Measurements from ENCODE around the gene CEMIP. TPM values are rescaled to one million over a fixed set of nuclear protein-coding genes. Genes with fewer than 3 reads are reported as not detected.
A peak's percentile ranks its signal among the peaks of the same experiment; 100 is the strongest.

The CEMIP gene
- total RNA-seq, 4 donors from 2014 or later: 0.27 to 0.32 TPM; not detected in 2

DNA sequence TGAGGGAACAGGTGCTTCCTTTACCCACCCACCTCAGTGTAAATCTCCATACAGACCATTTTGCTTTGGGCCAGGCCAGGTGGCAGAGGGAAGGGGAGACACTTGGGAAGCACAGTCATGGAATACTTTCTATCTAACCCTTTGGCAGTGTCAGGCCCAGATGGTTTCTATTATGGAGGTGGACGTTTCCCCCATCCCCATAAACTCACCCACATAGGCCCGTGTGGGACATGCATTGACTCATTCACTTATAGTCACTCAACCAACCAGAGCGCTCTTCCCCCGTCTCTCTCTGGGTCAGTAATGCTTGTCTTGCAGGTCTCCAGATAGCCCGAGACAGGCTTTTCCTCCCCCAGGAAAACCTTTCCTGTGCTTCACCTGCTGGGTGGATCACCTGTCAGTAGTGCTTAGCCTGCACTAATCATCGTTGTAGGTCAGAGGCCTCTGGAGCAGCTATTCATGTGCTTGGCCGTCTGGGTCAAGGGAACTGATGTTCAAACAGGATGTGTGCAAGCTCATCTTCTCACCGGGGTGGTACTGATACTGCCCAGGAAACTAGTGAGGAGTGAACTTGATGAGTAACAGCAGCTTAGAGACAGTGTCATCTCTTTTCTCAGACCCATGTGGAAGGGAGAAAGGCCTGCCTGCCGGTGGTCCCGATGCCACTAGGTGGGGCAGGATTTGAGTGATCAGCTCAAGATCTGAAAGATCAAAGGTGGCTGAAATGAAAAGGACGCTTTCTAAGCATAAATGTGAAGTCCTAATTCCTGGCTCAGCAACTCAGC is 67.1 kb downstream of the CEMIP start:
- Histone ChIP-seq H3K4me1 (no peaks in the 10 kb centered on the region), H3K27ac (no peak overlapping the region), H3K9me3 (no peaks in the 10 kb centered on the region), H3K4me3 (no peak overlapping the region), H3K27me3 (no peaks in the 10 kb centered on the region), H3K36me3 (no peaks in the 10 kb centered on the region)
- in situ Hi-C loops (cut with MboI; ENCODE audit: low pct_ligation_motif_present in 1 of 4, low pct_unique_long_range_greater_than_20kb in 1 of 4, low sequenced_read_pairs in 3 of 4) (no loop called here), intact Hi-C loops (cut with DNase I; ENCODE audit: low total_unique reads) (no loop called here)
- TF ChIP-seq, protein P1, sequence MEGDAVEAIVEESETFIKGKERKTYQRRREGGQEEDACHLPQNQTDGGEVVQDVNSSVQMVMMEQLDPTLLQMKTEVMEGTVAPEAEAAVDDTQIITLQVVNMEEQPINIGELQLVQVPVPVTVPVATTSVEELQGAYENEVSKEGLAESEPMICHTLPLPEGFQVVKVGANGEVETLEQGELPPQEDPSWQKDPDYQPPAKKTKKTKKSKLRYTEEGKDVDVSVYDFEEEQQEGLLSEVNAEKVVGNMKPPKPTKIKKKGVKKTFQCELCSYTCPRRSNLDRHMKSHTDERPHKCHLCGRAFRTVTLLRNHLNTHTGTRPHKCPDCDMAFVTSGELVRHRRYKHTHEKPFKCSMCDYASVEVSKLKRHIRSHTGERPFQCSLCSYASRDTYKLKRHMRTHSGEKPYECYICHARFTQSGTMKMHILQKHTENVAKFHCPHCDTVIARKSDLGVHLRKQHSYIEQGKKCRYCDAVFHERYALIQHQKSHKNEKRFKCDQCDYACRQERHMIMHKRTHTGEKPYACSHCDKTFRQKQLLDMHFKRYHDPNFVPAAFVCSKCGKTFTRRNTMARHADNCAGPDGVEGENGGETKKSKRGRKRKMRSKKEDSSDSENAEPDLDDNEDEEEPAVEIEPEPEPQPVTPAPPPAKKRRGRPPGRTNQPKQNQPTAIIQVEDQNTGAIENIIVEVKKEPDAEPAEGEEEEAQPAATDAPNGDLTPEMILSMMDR (IDR thresholded peaks at IDR 0.05): no peak
- TF ChIP-seq EP300 (IDR thresholded peaks at IDR 0.05; ENCODE audit: low read depth): no peak
- no peak for TF ChIP-seq POLR2A (IDR thresholded peaks at IDR 0.05)
- no peak for TF ChIP-seq POLR2AphosphoS5 (IDR thresholded peaks at IDR 0.05)
- 75 to 84% methylated on average over 9 to 11 of the region's 11 CpGs for WGBS, 2 donors (ENCODE audit: low coverage in 1 of 2)
- no peak for DNase-seq

DNA sequence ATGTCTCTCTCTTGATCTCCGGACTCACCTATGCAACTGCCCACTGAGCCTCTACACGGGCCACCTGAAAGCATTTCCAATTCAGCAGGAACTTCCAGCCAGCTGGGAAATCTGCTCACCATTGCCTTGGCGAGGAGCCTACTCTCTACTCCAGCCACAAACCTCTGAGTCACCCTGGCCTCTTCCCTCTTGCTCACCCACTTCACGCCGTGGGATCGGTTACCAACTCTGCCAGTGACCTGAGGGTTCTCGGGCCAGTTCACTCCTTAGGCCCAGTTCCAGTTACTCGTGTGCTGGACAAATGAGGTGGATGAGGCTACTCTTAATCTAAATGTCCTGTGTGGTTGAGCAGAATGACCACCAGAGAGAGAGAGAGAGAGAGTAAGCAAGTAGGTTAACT is 70.1 kb downstream of the CEMIP start:
- no peaks in the 10 kb centered on the region for H3K9me3 ChIP-seq
- no peaks in the 10 kb centered on the region for H3K27me3 ChIP-seq
- no peak for TF ChIP-seq EP300 (IDR thresholded peaks at IDR 0.05; ENCODE audit: low read depth)
- no peak for TF ChIP-seq POLR2A (IDR thresholded peaks at IDR 0.05)
- TF ChIP-seq POLR2AphosphoS5 (IDR thresholded peaks at IDR 0.05): no peak
- TF ChIP-seq, protein P1 (IDR thresholded peaks at IDR 0.05): no peak
- H3K4me3 ChIP-seq: no peak overlapping the region
- no peak overlapping the region for H3K27ac ChIP-seq
- in situ Hi-C loops (cut with MboI; ENCODE audit: low pct_ligation_motif_present in 1 of 4, low pct_unique_long_range_greater_than_20kb in 1 of 4, low sequenced_read_pairs in 3 of 4): no loop called here
- no peak for DNase-seq
- no peaks in the 10 kb centered on the region for H3K36me3 ChIP-seq
- peaks cover 0 to 19% (median 5%) of the 10 kb centered on the region in 4 donors for H3K4me1 ChIP-seq
- 67% methylated on average over 8 of the region's 8 CpGs; no CpG with 5 or more reads in 1 of the 2 donors for WGBS, 2 donors (ENCODE audit: low coverage in 1 of 2)
- intact Hi-C loops (cut with DNase I; ENCODE audit: low total_unique reads): no loop called here

DNA sequence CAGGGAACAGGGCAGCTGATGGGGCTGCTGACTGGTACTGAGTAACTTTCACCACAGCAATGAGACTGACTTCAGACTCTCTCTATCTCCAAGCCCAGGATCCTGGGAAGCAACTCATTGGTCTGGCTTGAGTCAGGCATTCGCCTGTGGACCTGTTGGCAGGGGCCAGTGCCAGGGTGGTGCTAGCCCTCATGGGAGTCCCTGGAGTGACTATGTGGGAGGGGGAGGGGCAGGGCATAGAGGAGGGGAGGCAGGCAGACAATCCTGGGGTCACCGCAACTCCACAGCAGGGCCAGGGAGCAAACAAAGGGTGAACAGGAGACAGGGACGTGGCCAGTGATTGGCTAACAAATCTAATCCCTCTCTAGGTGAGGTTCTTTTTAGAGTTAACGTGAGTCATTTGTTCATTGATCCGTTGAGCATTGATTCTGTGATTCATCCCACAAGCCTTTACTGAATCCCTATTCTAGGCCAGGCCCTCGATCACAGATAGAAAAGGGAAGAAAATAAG is 71.8 kb downstream of the CEMIP start:
- in situ Hi-C loops (cut with MboI; ENCODE audit: low pct_ligation_motif_present in 1 of 4, low pct_unique_long_range_greater_than_20kb in 1 of 4, low sequenced_read_pairs in 3 of 4) (no loop called here), intact Hi-C loops (cut with DNase I; ENCODE audit: low total_unique reads) (no loop called here)
- no peak for DNase-seq
- WGBS, 2 donors (ENCODE audit: low coverage in 1 of 2): 82 to 86% methylated on average over 3 to 6 of the region's 6 CpGs
- TF ChIP-seq POLR2AphosphoS5 (IDR thresholded peaks at IDR 0.05): no peak
- TF ChIP-seq EP300 (IDR thresholded peaks at IDR 0.05; ENCODE audit: low read depth): no peak
- TF ChIP-seq POLR2A (IDR thresholded peaks at IDR 0.05): no peak
- TF ChIP-seq, protein P1 (IDR thresholded peaks at IDR 0.05): no peak
- Histone ChIP-seq H3K27ac (no peak overlapping the region), H3K4me1 (peaks cover 0 to 30% (median 5%) of the 10 kb centered on the region in 4 donors), H3K4me3 (no peak overlapping the region), H3K27me3 (no peaks in the 10 kb centered on the region), H3K9me3 (no peaks in the 10 kb centered on the region), H3K36me3 (no peaks in the 10 kb centered on the region)

DNA sequence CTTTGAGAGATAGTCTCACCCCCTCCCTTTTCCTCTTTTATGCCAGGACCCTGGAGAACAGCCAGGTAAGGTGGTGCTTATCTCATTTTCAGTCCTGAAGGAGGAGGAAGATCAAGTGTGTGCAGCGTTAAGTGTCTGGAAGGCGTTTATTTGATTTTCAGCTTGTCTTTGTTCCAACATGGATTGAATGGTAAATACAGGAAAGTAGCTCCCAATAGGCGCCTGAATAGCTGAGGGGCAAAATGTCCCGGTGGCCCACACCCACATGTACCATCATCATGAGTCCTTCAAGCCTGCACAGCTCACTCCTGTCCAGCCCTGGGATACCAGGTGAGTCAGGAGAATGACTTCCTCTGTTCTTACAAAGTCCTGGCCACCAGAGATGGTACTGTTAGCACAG is 73.5 kb downstream of the CEMIP start:
- H3K27ac ChIP-seq: peak overlapping the region in 1 of 4 donors; percentile 24
- WGBS, 2 donors (ENCODE audit: low coverage in 1 of 2): 36 to 63% methylated on average over 4 of the region's 4 CpGs
- in situ Hi-C loops (cut with MboI; ENCODE audit: low pct_ligation_motif_present in 1 of 4, low pct_unique_long_range_greater_than_20kb in 1 of 4, low sequenced_read_pairs in 3 of 4): no loop called here
- DNase-seq: peak; percentile 20
- no peaks in the 10 kb centered on the region for H3K36me3 ChIP-seq
- TF ChIP-seq POLR2AphosphoS5 (IDR thresholded peaks at IDR 0.05): no peak
- TF ChIP-seq, protein P1 (IDR thresholded peaks at IDR 0.05): no peak
- TF ChIP-seq EP300 (IDR thresholded peaks at IDR 0.05; ENCODE audit: low read depth): no peak
- TF ChIP-seq POLR2A (IDR thresholded peaks at IDR 0.05): no peak
- H3K4me3 ChIP-seq: no peak overlapping the region
- no peaks in the 10 kb centered on the region for H3K9me3 ChIP-seq
- H3K27me3 ChIP-seq: no peaks in the 10 kb centered on the region
- intact Hi-C loops (cut with DNase I; ENCODE audit: low total_unique reads): no loop called here
- peaks cover 5 to 46% (median 20%) of the 10 kb centered on the region in 4 donors for H3K4me1 ChIP-seq

Data from transverse colon (tissue), 4 donors.